Liver (tissue), 9 donors: ENCODE measurements around the gene SKAP2. TPM values are rescaled to one million over a fixed set of nuclear protein-coding genes. Genes with fewer than 3 reads are reported as not detected.

Experiments used
- DNase-seq: peaks from one replicate; pipeline ENCODE4 v3.0.0-alpha.2; 2017; ENCODE audit warnings: low spot score
- H3K27ac ChIP-seq, 2 donors: one replicate each; pipeline ENCODE4 v1.7.0; 2013; ENCODE audit warnings: inconsistent platforms in 2 of 2, low read length in 2 of 2, control low read depth in 1 of 2, low read depth in 1 of 2, mild to moderate bottlenecking in 1 of 2
- H3K27me3 ChIP-seq, 4 donors: one replicate each; pipeline versions ENCODE4 v1.6.1 to v1.7.0; 2013; ENCODE audit warnings: low read length in 3 of 4, inconsistent platforms in 1 of 4, mild to moderate bottlenecking in 1 of 4, moderate library complexity in 1 of 4; ENCODE audit not compliant: control insufficient read depth in 4 of 4, insufficient read depth in 4 of 4
- H3K36me3 ChIP-seq, 4 donors: one replicate each; pipeline versions ENCODE4 v1.6.1 to v1.7.0; 2013; ENCODE audit warnings: low read length in 3 of 4, mild to moderate bottlenecking in 3 of 4, low read depth in 1 of 4, moderate library complexity in 1 of 4; ENCODE audit not compliant: control insufficient read depth in 4 of 4, insufficient read depth in 3 of 4
- H3K4me1 ChIP-seq, 4 donors: one replicate each; pipeline versions ENCODE4 v1.6.1 to v1.7.0; 2013; ENCODE audit warnings: low read length in 3 of 4, mild to moderate bottlenecking in 3 of 4, moderate library complexity in 1 of 4; ENCODE audit not compliant: control insufficient read depth in 4 of 4, insufficient read depth in 4 of 4
- H3K4me3 ChIP-seq, 3 donors: one replicate each; pipeline versions ENCODE4 v1.6.1 to v1.7.0; 2013; ENCODE audit warnings: low read length in 3 of 3, control low read depth in 1 of 3, low read depth in 1 of 3, mild to moderate bottlenecking in 1 of 3
- H3K9ac ChIP-seq, 2 donors: one replicate each; pipeline ENCODE4 v1.7.0; 2013; ENCODE audit warnings: low read length in 2 of 2, mild to moderate bottlenecking in 2 of 2, moderate library complexity in 2 of 2, control low read depth in 1 of 2, low read depth in 1 of 2
- H3K9me3 ChIP-seq, 4 donors: one replicate each; pipeline versions ENCODE4 v1.6.1 to v1.7.0; 2013; ENCODE audit warnings: low read length in 3 of 4; ENCODE audit not compliant: control insufficient read depth in 4 of 4
- EGR1 ChIP-seq, 2 donors: IDR thresholded peaks; 2 replicates each; pipeline ENCODE4 v1.6.1; 2016 to 2018; ENCODE audit warnings: antibody characterized with exemption in 2 of 2, low read depth in 2 of 2
- FOXA1 ChIP-seq: IDR thresholded peaks from 2 replicates; pipeline ENCODE4 v1.6.1; 2016; ENCODE audit warnings: antibody characterized with exemption
- FOXA2 ChIP-seq: IDR thresholded peaks from 2 replicates; pipeline ENCODE4 v1.6.1; 2016; ENCODE audit warnings: antibody characterized with exemption
- GABPA ChIP-seq, 2 donors: IDR thresholded peaks in 1 of 2; conservative IDR thresholded peaks in 1 of 2; 2 replicates each; pipeline ENCODE4 v1.6.1; 2016; ENCODE audit warnings: antibody characterized with exemption in 2 of 2, mild to moderate bottlenecking in 1 of 2, moderate library complexity in 1 of 2
- HNF4A ChIP-seq, 2 donors: conservative IDR thresholded peaks; 2 replicates each; pipeline ENCODE4 v1.6.1; 2016; ENCODE audit warnings: antibody characterized with exemption in 2 of 2, mild to moderate bottlenecking in 2 of 2
- HNF4G ChIP-seq: IDR thresholded peaks from 2 replicates; pipeline ENCODE4 v1.6.1; 2016; ENCODE audit warnings: antibody characterized with exemption
- JUND ChIP-seq, 2 donors: IDR thresholded peaks; 2 replicates each; pipeline ENCODE4 v1.6.1; 2016; ENCODE audit warnings: antibody characterized with exemption in 2 of 2
- NR2F2 ChIP-seq: IDR thresholded peaks from 2 replicates; pipeline ENCODE4 v1.6.1; 2016; ENCODE audit warnings: antibody characterized with exemption
- RAD21 ChIP-seq, 2 donors: IDR thresholded peaks; 2 replicates each; pipeline ENCODE4 v1.6.1; 2016; ENCODE audit warnings: antibody characterized with exemption in 2 of 2, mild to moderate bottlenecking in 2 of 2
- RXRA ChIP-seq, 2 donors: IDR thresholded peaks; 2 replicates each; pipeline ENCODE4 v1.6.1; 2017 to 2018; ENCODE audit warnings: antibody characterized with exemption in 2 of 2, mild to moderate bottlenecking in 1 of 2
- SP1 ChIP-seq: IDR thresholded peaks from 2 replicates; pipeline ENCODE4 v1.6.1; 2018; ENCODE audit warnings: antibody characterized with exemption, mild to moderate bottlenecking
- TAF1 ChIP-seq: conservative IDR thresholded peaks from 2 replicates; pipeline ENCODE4 v1.6.1; 2016; ENCODE audit warnings: antibody characterized with exemption, mild to moderate bottlenecking
- YY1 ChIP-seq: IDR thresholded peaks from 2 replicates; pipeline ENCODE4 v1.6.1; 2016; ENCODE audit warnings: antibody characterized with exemption, mild to moderate bottlenecking
- WGBS: extraction: QIAGEN DNeasy Blood & Tissue Kit; methylation state at CpG from one replicate; pipeline ENCODE4 v1.1.7; 2013; 5-methylcytosine and 5-hydroxymethylcytosine counted together
- polyA plus RNA-seq, 2 donors: library from polyadenylated mRNA; stranded (reverse) in 1 of 2; unstranded in 1 of 2; fragments of 200-250 nt in 1 of 2; fragments of >200 nt in 1 of 2; fragmentation: Nextera tagmentation in 1 of 2; extraction: Ambion mirVana in 1 of 2; gene quantifications; one replicate each; pipeline versions ENCODE4 v1.2.1 to v1.2.3, GENCODE V29; 2013 to 2015
- total RNA-seq, 2 donors: library from RNA; depleted of rRNA; stranded (reverse); fragments of >200 nt; gene quantifications; one replicate each; pipeline ENCODE4 v1.2.3, GENCODE V29; 2014
- TF ChIP-seq, protein P1 (sequence below): IDR thresholded peaks from 2 replicates; pipeline ENCODE4 v1.6.1; 2016; ENCODE audit warnings: antibody characterized with exemption, mild to moderate bottlenecking
- TF ChIP-seq, protein P2 (sequence below): IDR thresholded peaks from 2 replicates; pipeline ENCODE4 v1.6.1; 2016; ENCODE audit warnings: antibody characterized with exemption
- TF ChIP-seq, protein P3 (sequence below): fragments of 150-350 bp; IDR thresholded peaks from 2 replicates; pipeline ENCODE4 v1.5.1; 2017; ENCODE audit warnings: improper control_type of control experiment, low read depth, low read length; ENCODE audit not compliant: missing input control
- TF ChIP-seq, protein P4 (sequence below): IDR thresholded peaks from 2 replicates; pipeline ENCODE4 v1.6.1; 2016; ENCODE audit warnings: antibody characterized with exemption
- TF ChIP-seq, protein P5 (sequence below): IDR thresholded peaks from 2 replicates; pipeline ENCODE4 v1.6.1; 2016; ENCODE audit warnings: antibody characterized with exemption
- donor health status: healthy.
- donor health status: healthy.
- donor health status: healthy.
- donor health status: healthy.
- donor health status: healthy.

SKAP2 gene
- total and polyA plus RNA-seq, 4 donors = 3.4 to 9.2 (median 5.1) TPM

DNA sequence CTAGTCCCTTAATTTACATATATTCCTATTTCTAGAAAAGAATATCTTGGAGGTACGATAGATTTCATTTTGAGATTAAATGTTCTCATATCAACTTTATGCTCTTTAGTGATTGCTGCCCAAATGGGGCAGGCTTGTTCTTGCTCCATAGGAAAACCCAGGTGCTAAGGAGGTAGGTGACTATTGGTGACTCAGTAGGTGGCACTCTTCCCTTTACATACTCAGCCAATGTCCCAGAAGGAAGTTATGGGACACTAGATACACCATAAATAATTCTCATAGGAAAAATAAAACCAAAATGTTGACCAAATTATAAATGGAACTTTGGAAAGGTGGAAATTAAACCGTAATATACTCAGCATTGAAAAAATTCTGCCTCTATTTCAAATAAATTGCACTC lies 4.0 kb downstream of the SKAP2 start:
- TF ChIP-seq FOXA2 = no peak
- no peak for TF ChIP-seq JUND (IDR thresholded peaks at IDR 0.05)
- TF ChIP-seq HNF4G = no peak
- TF ChIP-seq NR2F2 = no peak
- TF ChIP-seq, protein P1, sequence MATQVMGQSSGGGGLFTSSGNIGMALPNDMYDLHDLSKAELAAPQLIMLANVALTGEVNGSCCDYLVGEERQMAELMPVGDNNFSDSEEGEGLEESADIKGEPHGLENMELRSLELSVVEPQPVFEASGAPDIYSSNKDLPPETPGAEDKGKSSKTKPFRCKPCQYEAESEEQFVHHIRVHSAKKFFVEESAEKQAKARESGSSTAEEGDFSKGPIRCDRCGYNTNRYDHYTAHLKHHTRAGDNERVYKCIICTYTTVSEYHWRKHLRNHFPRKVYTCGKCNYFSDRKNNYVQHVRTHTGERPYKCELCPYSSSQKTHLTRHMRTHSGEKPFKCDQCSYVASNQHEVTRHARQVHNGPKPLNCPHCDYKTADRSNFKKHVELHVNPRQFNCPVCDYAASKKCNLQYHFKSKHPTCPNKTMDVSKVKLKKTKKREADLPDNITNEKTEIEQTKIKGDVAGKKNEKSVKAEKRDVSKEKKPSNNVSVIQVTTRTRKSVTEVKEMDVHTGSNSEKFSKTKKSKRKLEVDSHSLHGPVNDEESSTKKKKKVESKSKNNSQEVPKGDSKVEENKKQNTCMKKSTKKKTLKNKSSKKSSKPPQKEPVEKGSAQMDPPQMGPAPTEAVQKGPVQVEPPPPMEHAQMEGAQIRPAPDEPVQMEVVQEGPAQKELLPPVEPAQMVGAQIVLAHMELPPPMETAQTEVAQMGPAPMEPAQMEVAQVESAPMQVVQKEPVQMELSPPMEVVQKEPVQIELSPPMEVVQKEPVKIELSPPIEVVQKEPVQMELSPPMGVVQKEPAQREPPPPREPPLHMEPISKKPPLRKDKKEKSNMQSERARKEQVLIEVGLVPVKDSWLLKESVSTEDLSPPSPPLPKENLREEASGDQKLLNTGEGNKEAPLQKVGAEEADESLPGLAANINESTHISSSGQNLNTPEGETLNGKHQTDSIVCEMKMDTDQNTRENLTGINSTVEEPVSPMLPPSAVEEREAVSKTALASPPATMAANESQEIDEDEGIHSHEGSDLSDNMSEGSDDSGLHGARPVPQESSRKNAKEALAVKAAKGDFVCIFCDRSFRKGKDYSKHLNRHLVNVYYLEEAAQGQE = no peak
- no peak for TF ChIP-seq RAD21 (IDR thresholded peaks at IDR 0.05)
- TF ChIP-seq, protein P2, sequence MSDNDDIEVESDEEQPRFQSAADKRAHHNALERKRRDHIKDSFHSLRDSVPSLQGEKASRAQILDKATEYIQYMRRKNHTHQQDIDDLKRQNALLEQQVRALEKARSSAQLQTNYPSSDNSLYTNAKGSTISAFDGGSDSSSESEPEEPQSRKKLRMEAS = no peak
- TF ChIP-seq FOXA1 = no peak
- TF ChIP-seq YY1 = no peak
- no peak for TF ChIP-seq SP1
- TF ChIP-seq RXRA (IDR thresholded peaks at IDR 0.05) = no peak
- TF ChIP-seq, protein P3, sequence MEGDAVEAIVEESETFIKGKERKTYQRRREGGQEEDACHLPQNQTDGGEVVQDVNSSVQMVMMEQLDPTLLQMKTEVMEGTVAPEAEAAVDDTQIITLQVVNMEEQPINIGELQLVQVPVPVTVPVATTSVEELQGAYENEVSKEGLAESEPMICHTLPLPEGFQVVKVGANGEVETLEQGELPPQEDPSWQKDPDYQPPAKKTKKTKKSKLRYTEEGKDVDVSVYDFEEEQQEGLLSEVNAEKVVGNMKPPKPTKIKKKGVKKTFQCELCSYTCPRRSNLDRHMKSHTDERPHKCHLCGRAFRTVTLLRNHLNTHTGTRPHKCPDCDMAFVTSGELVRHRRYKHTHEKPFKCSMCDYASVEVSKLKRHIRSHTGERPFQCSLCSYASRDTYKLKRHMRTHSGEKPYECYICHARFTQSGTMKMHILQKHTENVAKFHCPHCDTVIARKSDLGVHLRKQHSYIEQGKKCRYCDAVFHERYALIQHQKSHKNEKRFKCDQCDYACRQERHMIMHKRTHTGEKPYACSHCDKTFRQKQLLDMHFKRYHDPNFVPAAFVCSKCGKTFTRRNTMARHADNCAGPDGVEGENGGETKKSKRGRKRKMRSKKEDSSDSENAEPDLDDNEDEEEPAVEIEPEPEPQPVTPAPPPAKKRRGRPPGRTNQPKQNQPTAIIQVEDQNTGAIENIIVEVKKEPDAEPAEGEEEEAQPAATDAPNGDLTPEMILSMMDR = no peak
- TF ChIP-seq, protein P4, sequence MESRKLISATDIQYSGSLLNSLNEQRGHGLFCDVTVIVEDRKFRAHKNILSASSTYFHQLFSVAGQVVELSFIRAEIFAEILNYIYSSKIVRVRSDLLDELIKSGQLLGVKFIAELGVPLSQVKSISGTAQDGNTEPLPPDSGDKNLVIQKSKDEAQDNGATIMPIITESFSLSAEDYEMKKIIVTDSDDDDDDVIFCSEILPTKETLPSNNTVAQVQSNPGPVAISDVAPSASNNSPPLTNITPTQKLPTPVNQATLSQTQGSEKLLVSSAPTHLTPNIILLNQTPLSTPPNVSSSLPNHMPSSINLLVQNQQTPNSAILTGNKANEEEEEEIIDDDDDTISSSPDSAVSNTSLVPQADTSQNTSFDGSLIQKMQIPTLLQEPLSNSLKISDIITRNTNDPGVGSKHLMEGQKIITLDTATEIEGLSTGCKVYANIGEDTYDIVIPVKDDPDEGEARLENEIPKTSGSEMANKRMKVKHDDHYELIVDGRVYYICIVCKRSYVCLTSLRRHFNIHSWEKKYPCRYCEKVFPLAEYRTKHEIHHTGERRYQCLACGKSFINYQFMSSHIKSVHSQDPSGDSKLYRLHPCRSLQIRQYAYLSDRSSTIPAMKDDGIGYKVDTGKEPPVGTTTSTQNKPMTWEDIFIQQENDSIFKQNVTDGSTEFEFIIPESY = no peak
- TF ChIP-seq TAF1 = no peak
- no peak for TF ChIP-seq GABPA (IDR thresholded peaks at IDR 0.05 in 1 of 2, conservative IDR thresholded peaks at IDR 0.05 in 1 of 2)
- no peak for TF ChIP-seq HNF4A (conservative IDR thresholded peaks at IDR 0.05)
- no peak for TF ChIP-seq EGR1 (IDR thresholded peaks at IDR 0.05; ENCODE audit: low read depth in 2 of 2)
- TF ChIP-seq, protein P5, sequence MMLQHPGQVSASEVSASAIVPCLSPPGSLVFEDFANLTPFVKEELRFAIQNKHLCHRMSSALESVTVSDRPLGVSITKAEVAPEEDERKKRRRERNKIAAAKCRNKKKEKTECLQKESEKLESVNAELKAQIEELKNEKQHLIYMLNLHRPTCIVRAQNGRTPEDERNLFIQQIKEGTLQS = no peak
- no peak overlapping the region for H3K27ac ChIP-seq
- peaks cover 0 to 8% (median 0%) of the 10 kb centered on the region in 4 donors for H3K27me3 ChIP-seq
- peaks cover 0 to 3% (median 0%) of the 10 kb centered on the region in 4 donors for H3K4me1 ChIP-seq
- 84% methylated on average over 2 of the region's 2 CpGs for WGBS
- H3K36me3 ChIP-seq = no peaks in the 10 kb centered on the region
- H3K9ac ChIP-seq = no peak overlapping the region
- no peak for DNase-seq
- no peak overlapping the region for H3K4me3 ChIP-seq
- H3K9me3 ChIP-seq = no peaks in the 10 kb centered on the region
